ENCODE data around the gene DHX36.

The DHX36 gene

GRCh38 chr3:154323891-154324738 is at the start of gene DHX36:
DHX36 (minus strand) TSS chr3:154324487; CDS start chr3:154324416, 71 bp downstream.
- peak; percentile 80 for DNase-seq

- DNase-seq, result no peak
These were observed 42.9 kb upstream of the DHX36 start for GRCh38 chr3:154367221-154367620.

- no peak for DNase-seq
These were observed 40.6 kb upstream of the DHX36 start for GRCh38 chr3:154364849-154365248.

GRCh38 chr3:154361099-154361498 is 36.8 kb upstream of the DHX36 start:
- no peak for DNase-seq

- peak; percentile 20 for DNase-seq
These were observed 31.7 kb upstream of the DHX36 start for GRCh38 chr3:154356009-154356408.

- DNase-seq, result no peak
These were observed 24.9 kb upstream of the DHX36 start for GRCh38 chr3:154349223-154349622.

GRCh38 chr3:154345422-154346122 is 21.3 kb upstream of the DHX36 start:
- DNase-seq, result no peak

- DNase-seq, result no peak
These were observed 14.3 kb upstream of the DHX36 start for GRCh38 chr3:154338570-154338969.

- no peak for DNase-seq
These were observed 13.7 kb upstream of the DHX36 start for GRCh38 chr3:154338008-154338407.

- DNase-seq, result peak; percentile 8
These were observed 10.7 kb upstream of the DHX36 start for GRCh38 chr3:154334973-154335420.

GRCh38 chr3:154327871-154328270 is 3.6 kb upstream of the DHX36 start:
- no peak for DNase-seq

- DNase-seq, result no peak
These were observed 632 bp upstream of the DHX36 start for GRCh38 chr3:154324919-154325318.

- DNase-seq, result no peak
These were observed 7.1 kb downstream of the DHX36 start for GRCh38 chr3:154316974-154317767.

- no peak for DNase-seq
These were observed 10.1 kb downstream of the DHX36 start for GRCh38 chr3:154314152-154314551.

- no peak for DNase-seq
These were observed 13.4 kb downstream of the DHX36 start for GRCh38 chr3:154310840-154311239.

GRCh38 chr3:154307363-154307762 is 16.9 kb downstream of the DHX36 start:
- DNase-seq, result no peak

GRCh38 chr3:154304936-154305335 is 19.4 kb downstream of the DHX36 start:
- DNase-seq, result no peak

- no peak for DNase-seq
These were observed 20.0 kb downstream of the DHX36 start for GRCh38 chr3:154304116-154304786.

GRCh38 chr3:154301561-154301960 is 22.7 kb downstream of the DHX36 start:
- no peak for DNase-seq

- DNase-seq, result no peak
These were observed 30.3 kb downstream of the DHX36 start for GRCh38 chr3:154294016-154294415.

GRCh38 chr3:154290187-154290586 is 34.1 kb downstream of the DHX36 start:
- no peak for DNase-seq

GRCh38 chr3:154285221-154285620 is 39.1 kb downstream of the DHX36 start:
- no peak for DNase-seq

GRCh38 chr3:154280161-154280560 is 44.1 kb downstream of the DHX36 start:
- no peak for DNase-seq

Data from NCI-H226 (cell line).